Astrocyte (in vitro differentiated cells and primary cell): ENCODE data around the gene NET1. TPM values are rescaled to one million over a fixed set of nuclear protein-coding genes. Genes with fewer than 3 reads are reported as not detected.

Source experiments
- DNase-seq: peaks from one replicate; pipeline ENCODE4 v3.0.0-alpha.2; 2010; ENCODE audit warnings: low read depth
- FAIRE-seq: peaks from 2 replicates; lab custom pipeline; 2011; peaks lifted over from hg19 to GRCh38; lab: Jason Lieb, UNC
- H2AFZ ChIP-seq: 2 replicates; pipeline ENCODE4 v1.6.0; 2012; ENCODE audit warnings: low read depth, low read length, inconsistent platforms
- H3K27ac ChIP-seq: 2 replicates; pipeline ENCODE4 v1.5.1; 2011; ENCODE audit warnings: low read depth, low read length, inconsistent platforms
- H3K27me3 ChIP-seq: 2 replicates; pipeline ENCODE4 v1.6.0; 2011; ENCODE audit warnings: low read length, inconsistent platforms; ENCODE audit not compliant: insufficient read depth
- H3K36me3 ChIP-seq: 2 replicates; pipeline ENCODE4 v1.5.1; 2011; ENCODE audit warnings: low read length, inconsistent platforms; ENCODE audit not compliant: insufficient read depth
- H3K4me1 ChIP-seq: 2 replicates; pipeline ENCODE4 v1.5.1; 2011; ENCODE audit warnings: low read length, inconsistent platforms; ENCODE audit not compliant: insufficient read depth
- H3K4me2 ChIP-seq: 2 replicates; pipeline ENCODE4 v1.6.0; 2012; ENCODE audit warnings: low read length, inconsistent platforms
- H3K4me3 ChIP-seq: 2 replicates; pipeline ENCODE4 v1.5.1; 2011; ENCODE audit warnings: low read depth, mild to moderate bottlenecking, low read length, inconsistent platforms; ENCODE audit not compliant: insufficient read depth
- H3K79me2 ChIP-seq: 2 replicates; pipeline ENCODE4 v1.6.0; 2012; ENCODE audit warnings: mild to moderate bottlenecking, low read length, inconsistent platforms; ENCODE audit not compliant: insufficient read depth
- H3K9ac ChIP-seq: 2 replicates; pipeline ENCODE4 v1.6.0; 2012; ENCODE audit warnings: mild to moderate bottlenecking, low read length, inconsistent platforms
- H3K9me3 ChIP-seq: 2 replicates; pipeline ENCODE4 v1.5.1; 2012; ENCODE audit warnings: low read depth, mild to moderate bottlenecking, low read length, inconsistent platforms; ENCODE audit not compliant: insufficient read depth
- H4K20me1 ChIP-seq: 2 replicates; pipeline ENCODE4 v1.6.0; 2012; ENCODE audit warnings: low read length, inconsistent platforms; ENCODE audit not compliant: insufficient read depth
- H3K27ac Mint-ChIP-seq: one replicate; pipeline ENCODE4 v1.8.0; 2021; ENCODE audit warnings: mild to moderate bottlenecking, mixed read lengths; ENCODE audit not compliant: unreplicated experiment
- H3K27me3 Mint-ChIP-seq: one replicate; pipeline ENCODE4 v1.8.0; 2021; ENCODE audit warnings: low read depth, mixed read lengths; ENCODE audit not compliant: unreplicated experiment
- H3K36me3 Mint-ChIP-seq: one replicate; pipeline ENCODE4 v1.8.0; 2021; ENCODE audit warnings: low read depth, mixed read lengths; ENCODE audit not compliant: unreplicated experiment
- H3K4me1 Mint-ChIP-seq: one replicate; pipeline ENCODE4 v1.8.0; 2021; ENCODE audit warnings: low read depth, mixed read lengths; ENCODE audit not compliant: unreplicated experiment
- H3K4me3 Mint-ChIP-seq: one replicate; pipeline ENCODE4 v1.8.0; 2021; ENCODE audit warnings: mild to moderate bottlenecking, moderate library complexity, mixed read lengths; ENCODE audit not compliant: unreplicated experiment
- H3K9me3 Mint-ChIP-seq: one replicate; pipeline ENCODE4 v1.8.0; 2021; ENCODE audit warnings: mild to moderate bottlenecking, mixed read lengths; ENCODE audit not compliant: unreplicated experiment
- CTCF ChIP-seq: IDR thresholded peaks from 2 replicates; pipeline ENCODE4 v1.5.1; 2011; ENCODE audit warnings: low read depth, mild to moderate bottlenecking, inconsistent platforms, low read length, moderate library complexity; ENCODE audit not compliant: insufficient read depth
- EZH2 ChIP-seq: IDR thresholded peaks from 2 replicates; pipeline ENCODE4 v1.6.1; 2012; ENCODE audit warnings: mild to moderate bottlenecking, low read length, inconsistent platforms; ENCODE audit not compliant: insufficient read depth
- total RNA-seq: library from RNA; stranded (reverse); gene quantifications from 2 replicates; pipeline ENCODE4 v1.2.1, GENCODE V29; 2021

Gene NET1
- total RNA-seq, 1 donor from 2014 or later: 43.5 TPM

- Histone ChIP-seq H2AFZ (no peak overlapping the region), H3K9ac (no peak overlapping the region), H3K4me1 (no peaks in the 10 kb centered on the region), H3K36me3 (no peaks in the 10 kb centered on the region), H3K27me3 (no peaks in the 10 kb centered on the region), H3K79me2 (no peaks in the 10 kb centered on the region), H4K20me1 (no peaks in the 10 kb centered on the region), H3K27ac (no peak overlapping the region), H3K4me3 (no peak overlapping the region), H3K4me2 (no peak overlapping the region), H3K9me3 (no peaks in the 10 kb centered on the region)
- FAIRE-seq (peak; percentile 9), DNase-seq (no peak)
- Mint-ChIP-seq H3K27ac (no peak overlapping the region), H3K4me1 (no peaks in the 10 kb centered on the region), H3K9me3 (no peaks in the 10 kb centered on the region), H3K27me3 (peaks cover 5% of the 10 kb centered on the region), H3K36me3 (no peaks in the 10 kb centered on the region), H3K4me3 (no peak overlapping the region)
- TF ChIP-seq EZH2: no peak
Measured at GRCh38 chr10:5381187-5381586, 31.2 kb upstream of the NET1 start.

GRCh38 chr10:5385224-5385623 is 27.1 kb upstream of the NET1 start:
- TF ChIP-seq EZH2: no peak
- TF ChIP-seq CTCF: no peak
- Histone ChIP-seq H3K4me2 (no peak overlapping the region), H4K20me1 (no peaks in the 10 kb centered on the region), H3K4me3 (no peak overlapping the region), H3K27ac (no peak overlapping the region), H3K27me3 (no peaks in the 10 kb centered on the region), H3K79me2 (no peaks in the 10 kb centered on the region), H3K9me3 (no peaks in the 10 kb centered on the region), H3K4me1 (no peaks in the 10 kb centered on the region), H3K36me3 (no peaks in the 10 kb centered on the region), H3K9ac (no peak overlapping the region), H2AFZ (no peak overlapping the region)
- Mint-ChIP-seq H3K4me1 (no peaks in the 10 kb centered on the region), H3K27me3 (no peaks in the 10 kb centered on the region), H3K36me3 (no peaks in the 10 kb centered on the region), H3K9me3 (peaks cover 9% of the 10 kb centered on the region), H3K27ac (no peak overlapping the region), H3K4me3 (no peak overlapping the region)
- no peak for FAIRE-seq
- DNase-seq: no peak

DNA sequence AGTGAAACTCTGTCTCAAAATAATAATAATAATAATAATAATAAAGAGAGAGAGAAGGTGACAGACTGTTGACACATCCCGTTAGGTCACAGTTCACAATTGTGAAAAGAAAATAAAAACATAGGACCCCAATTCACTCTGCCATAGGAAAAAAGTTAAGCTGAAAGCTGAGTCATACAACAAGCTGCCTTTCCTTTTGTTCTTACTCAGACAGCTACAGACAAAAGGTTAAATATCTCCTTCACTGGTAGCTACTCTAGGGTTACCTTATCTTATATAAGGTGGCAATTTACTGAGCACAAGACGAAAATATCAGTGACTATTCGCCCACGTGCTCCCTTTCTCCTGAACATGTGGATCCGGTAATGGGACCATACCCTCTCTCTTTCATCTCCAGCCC is 25.2 kb upstream of the NET1 start:
- no peaks in the 10 kb centered on the region for H3K4me1 Mint-ChIP-seq
- H3K4me2 ChIP-seq: no peak overlapping the region
- peaks cover 5% of the 10 kb centered on the region for H3K9me3 ChIP-seq
- H3K27me3 ChIP-seq: no peaks in the 10 kb centered on the region
- H3K79me2 ChIP-seq: no peaks in the 10 kb centered on the region
- H3K9ac ChIP-seq: no peak overlapping the region
- H3K4me1 ChIP-seq: no peaks in the 10 kb centered on the region
- peaks cover 23% of the 10 kb centered on the region for H3K9me3 Mint-ChIP-seq
- no peaks in the 10 kb centered on the region for H3K36me3 ChIP-seq
- H2AFZ ChIP-seq: no peak overlapping the region
- DNase-seq (no peak), FAIRE-seq (no peak)
- no peak overlapping the region for H3K4me3 Mint-ChIP-seq
- H3K27ac Mint-ChIP-seq: no peak overlapping the region
- H3K36me3 Mint-ChIP-seq: no peaks in the 10 kb centered on the region
- no peak overlapping the region for H3K27ac ChIP-seq
- H3K27me3 Mint-ChIP-seq: no peaks in the 10 kb centered on the region
- no peak for TF ChIP-seq CTCF
- no peak for TF ChIP-seq EZH2
- H4K20me1 ChIP-seq: no peaks in the 10 kb centered on the region
- no peak overlapping the region for H3K4me3 ChIP-seq
